Right renal cortex interstitium (tissue), 3 donors: Measurements from ENCODE around the gene JAKMIP2. TPM values are rescaled to one million over a fixed set of nuclear protein-coding genes. Genes with fewer than 3 reads are reported as not detected.

Source experiments
- polyA plus RNA-seq, 3 donors: library from polyadenylated mRNA; unstranded; fragments of 120-200 nt; gene quantifications; one replicate each; pipeline ENCODE4 v1.2.1, GENCODE V29; 2013; ENCODE audit not compliant: insufficient read length in 3 of 3

Gene JAKMIP2
- polyA plus RNA-seq, 3 donors, result 3.9 to 6.1 (median 5.4) TPM

Other genes with a start within 250 kb of the JAKMIP2 start
- 10 to 100 TPM in 2 of 3 donors, 1 to 10 TPM in 1; 2.4 to 61.4 (median 36.1) TPM for gene SPINK1, start 48.9 kb upstream of the JAKMIP2 start, polyA plus RNA-seq
- not detected for gene SCGB3A2, start 96.0 kb upstream of the JAKMIP2 start, polyA plus RNA-seq
- not detected for gene C5orf46, start 123.8 kb upstream of the JAKMIP2 start, polyA plus RNA-seq